GM21447 (cell line): ENCODE results near the gene SIL1.

ENCODE experiments used
- ATAC-seq: cut with Tn5 transposase; IDR thresholded peaks from one replicate; pipeline ENCODE4 v1.9.1; 2021; ENCODE audit not compliant: unreplicated experiment

The SIL1 gene

GRCh38 chr5:139146809-139147482 is 51.2 kb downstream of the SIL1 start:
- no peak for ATAC-seq

DNA sequence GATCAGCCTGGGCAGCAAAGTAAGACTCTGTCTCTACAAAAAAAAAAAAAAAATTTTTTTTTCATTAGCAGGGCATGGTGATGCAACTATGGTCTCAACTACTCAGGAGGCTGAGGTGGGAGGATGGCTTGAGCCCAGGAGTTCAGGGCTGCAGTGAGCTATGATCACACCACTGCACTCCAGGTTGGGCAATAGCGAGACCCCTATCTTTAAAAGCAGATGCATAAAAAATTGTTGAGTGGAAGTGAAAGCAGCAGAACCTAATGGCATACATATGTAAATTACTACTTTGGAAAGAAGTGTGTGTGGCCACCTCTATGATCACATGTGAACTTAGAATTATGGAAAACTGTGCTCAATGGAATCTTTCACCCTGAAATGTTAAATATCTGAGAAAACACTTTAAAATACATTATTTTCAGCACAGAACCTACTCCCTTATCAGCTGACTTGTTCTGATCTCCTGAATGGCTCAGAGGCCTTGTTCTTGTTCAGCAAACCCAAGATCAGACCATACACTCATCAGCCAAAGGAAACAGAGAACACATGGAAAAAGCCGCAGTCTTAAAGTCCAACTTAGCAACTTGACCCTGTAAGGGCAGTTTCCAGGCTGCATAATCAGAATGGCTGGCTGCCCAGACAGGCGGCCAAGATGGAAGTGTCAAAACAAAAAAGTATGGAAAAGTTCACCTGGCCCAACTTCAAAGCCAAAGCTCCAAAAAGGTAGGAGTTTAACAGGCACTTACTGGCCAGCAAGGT is 56.5 kb downstream of the SIL1 start:
- no peak for ATAC-seq

DNA sequence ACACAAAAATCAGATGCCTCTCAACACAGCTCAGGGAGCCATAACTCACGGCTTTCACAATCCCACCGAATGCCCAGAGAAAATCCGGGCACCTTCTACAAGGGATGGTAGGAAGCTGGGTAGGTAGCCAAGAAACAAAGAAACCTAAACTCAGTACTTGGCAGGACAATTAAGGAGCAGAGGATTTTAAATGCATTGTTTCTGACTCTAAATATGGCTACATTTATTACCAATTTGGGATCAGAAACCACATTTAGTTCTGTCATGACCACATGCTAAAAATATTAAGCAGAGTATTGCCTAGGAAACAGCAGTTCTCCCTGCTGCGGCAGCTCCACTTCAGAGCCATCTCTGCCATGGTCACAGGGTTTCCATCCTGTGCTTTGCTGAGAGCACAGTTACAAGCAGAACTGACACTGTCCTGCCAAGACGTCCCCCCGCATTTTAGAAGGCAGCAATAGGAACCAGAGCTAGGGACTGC is 57.5 kb downstream of the SIL1 start:
- no peak for ATAC-seq

DNA sequence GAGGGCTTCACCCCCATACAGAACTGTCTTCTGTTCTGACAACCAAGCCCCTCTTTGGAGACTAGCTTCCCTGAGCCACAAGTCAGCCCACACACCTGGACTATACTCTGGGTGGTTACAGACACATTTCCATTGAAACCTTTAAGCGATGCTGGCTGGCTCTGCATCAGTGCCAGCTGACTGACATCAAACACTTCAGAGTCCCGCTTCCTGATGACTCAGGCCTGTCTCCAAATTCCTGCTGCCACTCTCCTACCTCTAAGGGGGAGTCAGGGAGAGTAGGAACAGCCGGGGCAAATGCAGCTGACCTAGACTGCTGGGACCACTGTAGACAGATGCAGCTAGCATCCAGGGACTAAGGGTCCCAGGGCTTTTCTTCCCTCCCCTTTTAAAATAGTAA is 59.4 kb downstream of the SIL1 start:
- ATAC-seq: no peak

- ATAC-seq: no peak
Measured at GRCh38 chr5:139138109-139138508, 60.1 kb downstream of the SIL1 start.

DNA sequence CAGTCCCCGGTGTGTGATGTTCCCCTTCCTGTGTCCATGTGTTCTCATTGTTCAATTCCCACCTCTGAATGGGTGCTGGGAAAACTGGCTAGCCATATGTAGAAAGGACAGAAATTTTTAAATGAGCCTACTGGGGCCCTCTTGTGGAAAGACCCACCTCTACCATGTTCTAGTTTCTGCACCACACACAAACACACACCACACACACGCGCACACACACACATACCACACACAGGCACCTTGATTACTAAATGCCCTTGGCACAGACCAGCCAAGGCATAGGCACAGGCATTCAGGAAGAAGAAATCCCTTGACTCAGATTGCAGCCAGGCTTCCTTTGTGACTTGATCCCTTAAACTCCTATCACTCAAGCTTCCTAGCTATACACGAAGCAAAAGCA is 60.5 kb downstream of the SIL1 start:
- ATAC-seq: no peak

GRCh38 chr5:139134906-139135305 is 63.3 kb downstream of the SIL1 start:
- ATAC-seq: no peak

DNA sequence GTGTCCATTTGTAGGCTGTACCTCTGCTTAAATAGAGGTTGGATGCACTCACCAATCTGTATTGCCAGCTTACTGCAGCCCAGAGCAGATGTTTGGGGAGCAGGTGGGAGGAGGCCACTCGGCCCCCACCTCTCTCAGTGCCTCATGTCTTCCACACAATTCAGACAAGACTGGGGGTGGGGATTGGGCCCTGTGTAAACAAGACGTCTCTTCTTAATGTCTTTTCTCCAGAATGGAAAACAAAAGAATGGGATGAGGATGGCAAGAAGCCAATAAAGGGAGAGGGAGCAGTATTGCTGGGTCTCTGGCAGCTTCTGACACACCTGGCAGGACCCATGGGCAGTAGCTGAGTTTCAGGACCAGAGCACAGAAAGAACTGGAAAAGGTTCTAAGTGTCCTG is 64.9 kb downstream of the SIL1 start:
- no peak for ATAC-seq

GRCh38 chr5:139132515-139132914 is 65.7 kb downstream of the SIL1 start:
- ATAC-seq: no peak

- no peak for ATAC-seq
Measured at GRCh38 chr5:139131921-139132432, 66.2 kb downstream of the SIL1 start.

- ATAC-seq: no peak
Measured at GRCh38 chr5:139131465-139131864, 66.7 kb downstream of the SIL1 start.

- no peak for ATAC-seq
Measured at GRCh38 chr5:139131062-139131461, 67.1 kb downstream of the SIL1 start.

GRCh38 chr5:139130214-139130613 is 68.0 kb downstream of the SIL1 start:
- ATAC-seq: no peak

DNA sequence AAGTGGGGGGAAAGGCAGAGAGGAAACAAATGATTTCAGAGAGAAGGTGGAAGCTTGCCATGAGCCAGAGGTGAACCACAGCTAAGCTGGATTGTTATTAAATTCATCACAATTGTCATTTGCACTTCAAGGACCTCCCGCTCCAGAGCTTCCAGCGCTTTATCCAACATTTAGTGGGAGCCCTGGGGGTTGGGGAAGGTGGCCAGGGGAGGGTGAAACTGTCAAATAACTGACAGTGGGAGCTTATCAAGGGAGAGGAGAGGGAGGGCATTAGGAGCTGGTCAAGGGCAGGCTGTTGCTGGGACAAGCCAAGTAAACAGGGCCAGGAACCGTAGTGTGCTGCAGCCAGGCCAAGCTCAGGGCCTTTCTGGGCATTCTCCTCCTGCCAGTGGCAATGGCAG is 71.5 kb downstream of the SIL1 start:
- no peak for ATAC-seq

DNA sequence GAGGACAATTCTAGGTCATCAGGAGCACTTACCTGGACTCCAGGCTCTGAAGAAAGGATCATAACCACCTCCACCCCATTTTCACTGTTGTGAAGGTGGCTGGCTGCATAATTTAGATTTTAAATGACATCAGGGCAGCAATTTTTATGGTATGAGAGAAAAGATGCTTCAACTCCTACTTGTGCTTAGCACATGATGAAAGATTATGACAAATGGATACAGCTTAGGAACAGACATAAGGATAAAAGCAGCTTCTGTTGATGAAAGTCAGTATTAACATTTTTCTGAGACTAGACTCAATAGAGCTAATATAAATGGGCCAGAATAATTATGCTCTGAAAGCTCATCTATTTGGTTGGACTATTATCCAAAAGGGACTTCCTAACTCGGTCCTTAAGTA is 72.2 kb downstream of the SIL1 start:
- no peak for ATAC-seq

GRCh38 chr5:139124774-139125520 is 73.2 kb downstream of the SIL1 start:
- no peak for ATAC-seq

GRCh38 chr5:139121120-139121519 is 77.0 kb downstream of the SIL1 start:
- no peak for ATAC-seq

GRCh38 chr5:139120521-139120920 is 77.6 kb downstream of the SIL1 start:
- ATAC-seq: no peak

- no peak for ATAC-seq
Measured at GRCh38 chr5:139118804-139119203, 79.4 kb downstream of the SIL1 start.

DNA sequence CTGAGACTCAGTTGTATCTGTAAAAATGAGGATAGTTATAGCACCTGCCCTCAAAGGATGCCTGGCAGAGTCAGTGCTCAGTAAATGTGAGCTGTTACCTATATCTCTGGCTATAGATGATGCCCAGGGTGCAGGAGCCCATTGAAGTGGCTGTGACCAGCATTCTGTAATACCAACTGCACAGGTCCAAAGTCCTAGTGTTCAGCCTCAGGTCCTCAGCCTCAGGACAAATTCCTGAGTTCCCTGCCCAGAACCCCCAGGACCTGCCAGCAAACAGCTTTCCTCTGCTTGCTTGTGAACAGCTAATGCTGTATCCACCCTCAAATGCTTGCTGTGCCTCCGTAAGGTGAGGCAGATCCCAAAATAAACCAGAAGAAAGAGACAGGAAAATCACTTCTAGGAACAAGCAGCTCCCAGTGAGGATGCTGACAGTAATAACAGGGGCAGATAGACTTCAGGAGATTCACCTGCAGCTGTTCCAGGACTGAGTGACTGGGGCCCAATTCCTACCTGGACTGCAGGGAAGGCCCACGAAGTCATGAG is 80.8 kb downstream of the SIL1 start:
- no peak for ATAC-seq

GRCh38 chr5:139116100-139116655 is 82.0 kb downstream of the SIL1 start:
- no peak for ATAC-seq
